ENCODE data around the gene CD52.

DNA sequence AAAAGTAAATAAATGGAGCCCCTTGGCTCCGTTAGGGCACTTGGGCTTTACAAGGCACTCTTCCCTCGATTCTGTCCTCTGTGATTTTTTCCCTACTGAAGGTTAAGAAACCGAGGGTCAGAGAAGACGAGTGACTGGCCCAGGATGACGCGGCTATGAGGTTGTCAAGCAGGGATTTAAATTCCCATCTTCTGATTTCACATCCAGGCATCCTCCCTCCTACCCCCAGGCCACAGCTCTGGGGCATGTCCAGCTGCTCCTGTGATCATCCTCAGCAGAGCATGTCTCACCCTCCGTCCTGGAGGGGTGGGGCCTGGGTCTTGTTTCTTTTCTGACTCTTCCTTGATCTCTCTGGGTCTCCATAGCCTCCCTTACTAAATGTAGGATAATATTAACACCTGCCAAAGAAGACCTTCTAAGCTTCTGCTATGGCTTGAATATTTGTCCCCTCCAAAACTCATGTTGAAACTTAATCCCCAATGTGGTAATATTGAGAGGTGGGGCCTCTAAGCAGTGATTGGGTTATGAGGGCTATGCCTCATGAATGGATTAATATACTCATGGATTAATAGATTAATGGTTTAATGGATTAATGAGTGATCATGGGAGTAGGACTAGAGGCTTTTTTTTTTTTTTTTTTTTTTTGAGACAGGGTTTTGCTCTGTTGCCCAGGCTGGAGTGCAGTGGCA lies 31.6 kb downstream of the CD52 start:
- TF ChIP-seq, protein P1, sequence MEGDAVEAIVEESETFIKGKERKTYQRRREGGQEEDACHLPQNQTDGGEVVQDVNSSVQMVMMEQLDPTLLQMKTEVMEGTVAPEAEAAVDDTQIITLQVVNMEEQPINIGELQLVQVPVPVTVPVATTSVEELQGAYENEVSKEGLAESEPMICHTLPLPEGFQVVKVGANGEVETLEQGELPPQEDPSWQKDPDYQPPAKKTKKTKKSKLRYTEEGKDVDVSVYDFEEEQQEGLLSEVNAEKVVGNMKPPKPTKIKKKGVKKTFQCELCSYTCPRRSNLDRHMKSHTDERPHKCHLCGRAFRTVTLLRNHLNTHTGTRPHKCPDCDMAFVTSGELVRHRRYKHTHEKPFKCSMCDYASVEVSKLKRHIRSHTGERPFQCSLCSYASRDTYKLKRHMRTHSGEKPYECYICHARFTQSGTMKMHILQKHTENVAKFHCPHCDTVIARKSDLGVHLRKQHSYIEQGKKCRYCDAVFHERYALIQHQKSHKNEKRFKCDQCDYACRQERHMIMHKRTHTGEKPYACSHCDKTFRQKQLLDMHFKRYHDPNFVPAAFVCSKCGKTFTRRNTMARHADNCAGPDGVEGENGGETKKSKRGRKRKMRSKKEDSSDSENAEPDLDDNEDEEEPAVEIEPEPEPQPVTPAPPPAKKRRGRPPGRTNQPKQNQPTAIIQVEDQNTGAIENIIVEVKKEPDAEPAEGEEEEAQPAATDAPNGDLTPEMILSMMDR (IDR thresholded peaks at IDR 0.05): no peak
- no peak for TF ChIP-seq POLR2A (IDR thresholded peaks at IDR 0.05; ENCODE audit: low read length)
- no peak for TF ChIP-seq RFX5 (IDR thresholded peaks at IDR 0.05)

Data from A549 (cell line).